GM23248 (cell line): ENCODE measurements around the gene GALNT12. TPM values are rescaled to one million over a fixed set of nuclear protein-coding genes. Genes with fewer than 3 reads are reported as not detected.

Source experiments
- DNase-seq: peaks from one replicate; pipeline ENCODE4 v3.0.0-alpha.2; 2015
- H2AFZ ChIP-seq: fragments of 200-600 bp; sonication (generic); 2 replicates; pipeline ENCODE4 v1.6.1; 2016; ENCODE audit warnings: antibody characterized with exemption
- H3F3A ChIP-seq: fragments of 200-600 bp; sonication (generic); 2 replicates; pipeline ENCODE4 v1.6.1; 2016; ENCODE audit warnings: mild to moderate bottlenecking, antibody characterized with exemption, mixed run types; ENCODE audit not compliant: insufficient read depth
- H3K27ac ChIP-seq: fragments of 200-600 bp; sonication (generic); 2 replicates; pipeline ENCODE4 v1.5.1; 2016; ENCODE audit warnings: mild to moderate bottlenecking
- H3K27me3 ChIP-seq: fragments of 200-600 bp; sonication (generic); replicated peaks from 2 replicates; pipeline ENCODE4 v1.6.1; 2016; ENCODE audit warnings: mild to moderate bottlenecking; ENCODE audit not compliant: insufficient read depth
- H3K36me3 ChIP-seq: fragments of 200-600 bp; sonication (generic); 2 replicates; pipeline ENCODE4 v1.6.1; 2016; ENCODE audit warnings: low read depth, mild to moderate bottlenecking
- H3K4me1 ChIP-seq: fragments of 200-600 bp; sonication (generic); 2 replicates; pipeline ENCODE4 v1.6.1; 2016; ENCODE audit warnings: mild to moderate bottlenecking; ENCODE audit not compliant: insufficient read depth
- H3K4me2 ChIP-seq: fragments of 200-600 bp; sonication (generic); one replicate; pipeline ENCODE4 v1.6.1; 2016; ENCODE audit warnings: mild to moderate bottlenecking; ENCODE audit not compliant: unreplicated experiment
- H3K4me3 ChIP-seq: fragments of 200-600 bp; sonication (generic); 2 replicates; pipeline ENCODE4 v1.5.1; 2016; ENCODE audit warnings: mild to moderate bottlenecking
- H3K79me2 ChIP-seq: fragments of 200-600 bp; sonication (generic); 2 replicates; pipeline ENCODE4 v1.6.1; 2016; ENCODE audit warnings: mild to moderate bottlenecking; ENCODE audit not compliant: insufficient read depth
- H3K9ac ChIP-seq: fragments of 200-600 bp; sonication (generic); 2 replicates; pipeline ENCODE4 v1.6.1; 2016; ENCODE audit warnings: mild to moderate bottlenecking
- H3K9me2 ChIP-seq: fragments of 200-600 bp; sonication (generic); 2 replicates; pipeline ENCODE4 v1.6.1; 2016; ENCODE audit warnings: mixed run types, mild to moderate bottlenecking, moderate library complexity; ENCODE audit not compliant: insufficient read depth
- H3K9me3 ChIP-seq: fragments of 200-600 bp; sonication (generic); one replicate; pipeline ENCODE4 v1.6.1; 2017; ENCODE audit warnings: low read depth
- H4K20me1 ChIP-seq: fragments of 200-600 bp; sonication (generic); 2 replicates; pipeline ENCODE4 v1.6.0; 2016; ENCODE audit not compliant: insufficient read depth
- EZH2 ChIP-seq: fragments of 200-600 bp; sonication (generic); IDR thresholded peaks from 2 replicates; pipeline ENCODE4 v1.6.1; 2018; ENCODE audit warnings: antibody characterized with exemption, mild to moderate bottlenecking; ENCODE audit not compliant: insufficient read depth, poor library complexity, severe bottlenecking
- EZH2phosphoT487 ChIP-seq: fragments of 200-600 bp; sonication (generic); IDR thresholded peaks from 2 replicates; pipeline ENCODE4 v1.6.1; 2018; ENCODE audit warnings: antibody characterized with exemption, moderate library complexity, mild to moderate bottlenecking, low read depth; ENCODE audit not compliant: insufficient read depth
- WGBS, 2 experiments: methylation state at CpG; one replicate each; pipeline ENCODE4 v1.1.6; 2015 to 2017; ENCODE audit warnings: low lambda C conversion rate in 2 of 2, low coverage in 1 of 2; ENCODE audit errors: missing lambda C conversion rate in 2 of 2; 5-methylcytosine and 5-hydroxymethylcytosine counted together
- in situ Hi-C: fragments of 300-500 bp; cut with MboI; formaldehyde crosslinking; loops from 2 replicates; pipeline ENCODE4 v1.15.0; 2020
- polyA plus RNA-seq: library from polyadenylated mRNA; unstranded; fragments of >200 nt; fragmentation: Nextera tagmentation; extraction: Ambion mirVana; gene quantifications from 2 replicates; pipeline ENCODE4 v1.2.1, GENCODE V29; 2016
- total RNA-seq: library from RNA; depleted of rRNA; stranded (reverse); fragments of >200 nt; shearing (Covaris generic); gene quantifications from 2 replicates; pipeline ENCODE4 v1.2.3, GENCODE V29; 2014

The GALNT12 gene
- total and polyA plus RNA-seq, 2 experiments from 2014 or later = 0.74 to 10.1 TPM

- Histone ChIP-seq H3K9ac (no peak overlapping the region), H2AFZ (no peak overlapping the region), H3K36me3 (no peaks in the 10 kb centered on the region), H3K9me3 (no peaks in the 10 kb centered on the region), H3F3A (no peaks in the 10 kb centered on the region), H3K79me2 (no peaks in the 10 kb centered on the region), H4K20me1 (no peaks in the 10 kb centered on the region), H3K4me3 (no peak overlapping the region), H3K27ac (no peak overlapping the region), H3K4me2 (no peak overlapping the region), H3K9me2 (no peaks in the 10 kb centered on the region), H3K27me3 (no peaks in the 10 kb centered on the region), H3K4me1 (no peaks in the 10 kb centered on the region)
- in situ Hi-C loops = no loop called here
- no peak for DNase-seq
- TF ChIP-seq EZH2phosphoT487 (no peak), EZH2 (no peak)
- 93 to 95% methylated on average over 16 of the region's 16 CpGs for WGBS, 2 experiments
Observed at GRCh38 chr9:98831696-98832095, 24.2 kb downstream of the GALNT12 start.

GRCh38 chr9:98832768-98833089 lies 25.3 kb downstream of the GALNT12 start:
- Histone ChIP-seq H3F3A (no peaks in the 10 kb centered on the region), H3K9me2 (no peaks in the 10 kb centered on the region), H2AFZ (no peak overlapping the region), H3K4me1 (no peaks in the 10 kb centered on the region), H3K27ac (no peak overlapping the region), H3K79me2 (no peaks in the 10 kb centered on the region), H3K9ac (no peak overlapping the region), H3K4me3 (no peak overlapping the region), H3K36me3 (no peaks in the 10 kb centered on the region), H4K20me1 (no peaks in the 10 kb centered on the region), H3K27me3 (no peaks in the 10 kb centered on the region), H3K9me3 (no peaks in the 10 kb centered on the region), H3K4me2 (no peak overlapping the region)
- in situ Hi-C loops = no loop called here
- TF ChIP-seq EZH2phosphoT487 (no peak), EZH2 (no peak)
- WGBS, 2 experiments = 95 to 97% methylated on average over 1 of the region's 1 CpG
- no peak for DNase-seq

- Histone ChIP-seq H3K9me3 (no peaks in the 10 kb centered on the region), H3K27me3 (no peaks in the 10 kb centered on the region), H3K79me2 (no peaks in the 10 kb centered on the region), H2AFZ (no peak overlapping the region), H4K20me1 (no peaks in the 10 kb centered on the region), H3K9ac (no peak overlapping the region), H3F3A (no peaks in the 10 kb centered on the region), H3K4me3 (no peak overlapping the region), H3K4me1 (no peaks in the 10 kb centered on the region), H3K36me3 (no peaks in the 10 kb centered on the region), H3K27ac (no peak overlapping the region), H3K9me2 (no peaks in the 10 kb centered on the region), H3K4me2 (no peak overlapping the region)
- in situ Hi-C loops = no loop called here
- no peak for DNase-seq
- TF ChIP-seq EZH2 (no peak), EZH2phosphoT487 (no peak)
- WGBS, 2 experiments = 96 to 97% methylated on average over 9 of the region's 9 CpGs
Observed at GRCh38 chr9:98833090-98833956, 25.9 kb downstream of the GALNT12 start.

GRCh38 chr9:98834386-98834785 lies 26.9 kb downstream of the GALNT12 start:
- Histone ChIP-seq H4K20me1 (no peaks in the 10 kb centered on the region), H3K9ac (no peak overlapping the region), H3K9me3 (no peaks in the 10 kb centered on the region), H3K27me3 (no peaks in the 10 kb centered on the region), H3F3A (no peaks in the 10 kb centered on the region), H3K4me2 (no peak overlapping the region), H3K9me2 (no peaks in the 10 kb centered on the region), H3K36me3 (no peaks in the 10 kb centered on the region), H3K79me2 (no peaks in the 10 kb centered on the region), H3K27ac (no peak overlapping the region), H2AFZ (no peak overlapping the region), H3K4me1 (no peaks in the 10 kb centered on the region), H3K4me3 (no peak overlapping the region)
- no peak for DNase-seq
- TF ChIP-seq EZH2 (no peak), EZH2phosphoT487 (no peak)
- WGBS, 2 experiments = 91 to 93% methylated on average over 9 of the region's 9 CpGs
- in situ Hi-C loops = no loop called here

GRCh38 chr9:98836206-98836605 lies 28.7 kb downstream of the GALNT12 start:
- H4K20me1 ChIP-seq = no peaks in the 10 kb centered on the region
- H3K4me2 ChIP-seq = no peak overlapping the region
- no peak overlapping the region for H3K9ac ChIP-seq
- no peaks in the 10 kb centered on the region for H3K79me2 ChIP-seq
- no peak overlapping the region for H2AFZ ChIP-seq
- no peaks in the 10 kb centered on the region for H3F3A ChIP-seq
- WGBS, 2 experiments = 72 to 74% methylated on average over 4 of the region's 4 CpGs
- in situ Hi-C loops = no loop called here
- H3K36me3 ChIP-seq = no peaks in the 10 kb centered on the region
- H3K9me2 ChIP-seq = no peaks in the 10 kb centered on the region
- no peak for DNase-seq
- no peak overlapping the region for H3K4me3 ChIP-seq
- H3K4me1 ChIP-seq = no peaks in the 10 kb centered on the region
- no peaks in the 10 kb centered on the region for H3K9me3 ChIP-seq
- H3K27me3 ChIP-seq = no peaks in the 10 kb centered on the region
- no peak overlapping the region for H3K27ac ChIP-seq
- no peak for TF ChIP-seq EZH2
- no peak for TF ChIP-seq EZH2phosphoT487
